Spleen (tissue), 7 donors: ENCODE data around the gene TEX261.

ENCODE experiments used
- CTCF ChIP-seq, 11 experiments: fragments of 200-600 bp in 7 of 11; fragments of 450-650 bp in 4 of 11; sonication (generic) in 4 of 11; IDR thresholded peaks in 8 of 11; conservative IDR thresholded peaks in 3 of 11; 1 replicate in 7 of 11; 2 replicates in 4 of 11; pipeline versions ENCODE4 v1.4.0 to v1.8.0; 2016 to 2021; ENCODE audit warnings: antibody characterized with exemption in 11 of 11, inconsistent platforms in 4 of 11, mild to moderate bottlenecking in 1 of 11
- POLR2A ChIP-seq, 3 donors: fragments of 450-650 bp; IDR thresholded peaks; one replicate each; pipeline ENCODE4 v1.5.1; 2017; ENCODE audit warnings: antibody characterized with exemption in 3 of 3, mild to moderate bottlenecking in 1 of 3
- POLR2AphosphoS5 ChIP-seq, 3 donors: sonication (generic); formaldehyde crosslinking; IDR thresholded peaks; one replicate each; pipeline ENCODE4 v1.5.1; 2017; ENCODE audit warnings: antibody characterized with exemption in 3 of 3
- donor health status: DM: no; HTN: no; CAD: no; lungs with moderate emphysema.
- donor health status: DM: no; HTN: no; CAD: no.
- donor health status: DM: no; HTN: no; CAD: no.

GRCh38 chr2:70959271-70959761 is 35.4 kb downstream of the TEX261 start:
- TF ChIP-seq CTCF (IDR thresholded peaks at IDR 0.05 in 8 of 11, conservative IDR thresholded peaks at IDR 0.05 in 3 of 11) (no peak), POLR2A (IDR thresholded peaks at IDR 0.05) (no peak), POLR2AphosphoS5 (IDR thresholded peaks at IDR 0.05) (no peak)
